GM18508 (cell line): ENCODE measurements around the gene CUEDC1.
"Not testable (repeated sequence)": the region's sequence is repeated elsewhere in the genome, so short reads cannot be mapped to it uniquely, and the experiment has no call there.

Experiments used
- ATAC-seq: cut with Tn5 transposase; IDR thresholded peaks from one replicate; pipeline ENCODE4 v1.9.1; 2021; ENCODE audit warnings: moderate number of reproducible peaks; ENCODE audit not compliant: insufficient read depth, unreplicated experiment

The CUEDC1 gene

GRCh38 chr17:57849163-57849873 is 105.9 kb downstream of the CUEDC1 start:
- ATAC-seq, result no peak

DNA sequence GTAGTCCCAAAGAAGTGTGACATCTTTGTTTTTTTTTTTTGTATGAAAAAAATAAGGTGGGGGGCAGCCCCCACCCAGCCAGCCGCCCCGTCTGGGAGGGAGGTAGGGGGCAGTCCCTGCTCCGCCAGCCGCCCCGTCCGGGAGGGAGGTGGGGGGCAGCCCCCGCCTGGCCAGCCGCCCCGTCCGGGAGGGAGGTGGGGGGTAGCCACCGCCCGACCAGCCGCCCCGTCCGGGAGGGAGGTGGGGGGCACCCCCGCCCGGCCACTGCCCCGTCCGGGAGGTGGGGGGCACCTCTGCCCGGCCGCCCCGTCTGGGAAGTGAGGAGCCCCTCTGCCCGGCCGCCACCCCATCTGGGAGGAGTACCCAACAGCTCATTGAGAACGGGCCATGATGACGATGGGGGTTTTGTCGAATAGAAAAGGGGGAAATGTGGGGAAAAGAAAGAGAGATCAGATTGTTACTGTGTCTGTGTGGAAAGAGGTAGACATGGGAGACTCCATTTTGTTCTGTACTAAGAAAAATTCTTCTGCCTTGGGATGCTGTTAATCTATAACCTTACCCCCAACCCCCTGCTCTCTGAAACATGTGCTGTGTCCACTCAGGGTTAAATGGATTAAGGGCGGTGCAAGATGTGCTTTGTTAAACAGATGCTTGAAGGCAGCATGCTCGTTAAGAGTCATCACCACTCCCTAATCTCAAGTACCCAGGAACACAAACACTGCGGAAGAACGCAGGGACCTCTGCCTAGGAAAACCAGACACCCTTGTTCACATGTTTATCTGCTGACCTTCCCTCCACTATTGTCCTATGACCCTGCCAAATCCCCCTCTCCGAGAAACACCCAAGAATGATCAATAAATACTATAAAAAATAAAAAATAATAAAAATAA is 108.9 kb downstream of the CUEDC1 start:
- ATAC-seq, result not testable (repeated sequence)

DNA sequence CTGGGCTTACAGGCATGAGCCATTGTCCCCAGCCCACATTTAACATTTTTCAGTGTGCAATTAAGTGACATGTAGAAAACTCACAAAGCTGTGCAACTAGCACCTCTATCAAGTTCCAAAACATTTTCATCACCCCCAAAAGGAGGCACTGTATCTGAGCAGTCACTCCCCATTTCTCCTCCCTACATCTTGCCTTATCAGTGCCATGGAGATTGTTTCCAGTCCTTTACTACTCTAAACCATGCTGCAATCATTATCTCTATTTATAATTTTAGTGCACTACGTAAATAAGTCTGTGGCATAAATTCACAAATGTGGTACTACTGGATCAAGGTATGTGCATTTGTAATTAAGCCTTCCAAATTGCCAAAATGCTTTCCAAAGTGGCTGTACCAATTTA is 112.9 kb downstream of the CUEDC1 start:
- no peak for ATAC-seq

DNA sequence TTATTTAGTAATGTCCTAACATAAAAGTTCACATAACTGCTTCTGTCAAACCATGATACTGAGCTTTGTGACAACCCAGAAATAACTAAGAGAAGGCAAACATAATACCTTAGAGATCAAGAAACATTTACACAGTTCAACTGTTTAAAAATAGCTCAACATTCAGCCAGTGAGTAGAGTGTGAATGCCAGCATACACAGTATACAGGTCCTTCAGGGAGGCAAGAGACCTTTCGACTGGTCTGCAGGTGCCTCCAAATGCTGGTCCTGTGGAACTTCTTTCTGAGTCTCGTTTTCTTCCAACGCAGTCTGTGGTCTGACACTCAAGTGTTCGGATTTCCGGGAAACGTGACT is 115.7 kb downstream of the CUEDC1 start:
- no peak for ATAC-seq

- ATAC-seq, result no peak
These were observed 116.2 kb downstream of the CUEDC1 start for GRCh38 chr17:57838857-57839570.

GRCh38 chr17:57838453-57838852 is 116.8 kb downstream of the CUEDC1 start:
- no peak for ATAC-seq

- no peak for ATAC-seq
These were observed 119.8 kb downstream of the CUEDC1 start for GRCh38 chr17:57835333-57835900.

- ATAC-seq, result no peak
These were observed 121.0 kb downstream of the CUEDC1 start for GRCh38 chr17:57834146-57834741.

GRCh38 chr17:57833179-57833939 is 121.9 kb downstream of the CUEDC1 start:
- ATAC-seq, result no peak

DNA sequence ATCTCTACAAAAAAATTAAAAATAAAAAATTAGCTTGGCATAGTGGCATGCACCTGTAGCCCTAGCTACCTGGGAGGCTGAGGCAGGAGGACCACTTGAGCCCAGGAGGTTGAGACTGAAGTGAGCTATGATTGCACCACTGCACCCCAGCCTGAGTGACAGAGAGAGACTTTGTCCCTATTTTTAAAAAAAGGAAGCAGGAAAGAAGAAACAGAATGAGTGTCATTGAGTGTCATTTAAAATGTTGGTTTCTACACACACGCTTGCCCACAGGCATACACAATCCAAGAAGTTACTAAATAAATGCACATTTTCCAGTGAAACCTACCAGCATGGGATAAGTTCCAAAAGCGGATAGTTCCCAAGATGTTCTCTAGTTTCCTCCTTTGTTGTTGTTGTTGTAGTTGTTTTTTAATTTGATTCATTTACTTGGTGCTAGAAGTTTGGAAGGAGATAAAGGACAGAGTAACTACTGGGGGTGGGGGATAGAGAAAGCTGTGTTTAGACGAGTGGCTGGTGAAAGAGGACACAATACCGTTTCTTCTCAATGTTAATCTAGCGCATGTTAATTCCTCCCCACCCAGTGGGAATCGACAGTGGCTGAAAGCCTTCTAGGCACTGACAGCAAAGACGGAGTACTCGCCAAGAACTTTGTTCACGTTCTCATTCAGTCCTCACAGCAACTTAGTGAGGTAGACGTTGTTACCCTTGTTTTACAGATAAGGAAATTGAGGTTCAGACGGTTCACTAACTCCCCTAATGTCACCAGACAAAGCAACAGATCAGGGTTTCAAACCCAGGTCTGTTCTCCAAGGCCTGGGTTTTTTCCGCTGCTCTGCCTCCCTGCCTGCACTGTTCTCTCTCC is 122.7 kb downstream of the CUEDC1 start:
- no peak for ATAC-seq

DNA sequence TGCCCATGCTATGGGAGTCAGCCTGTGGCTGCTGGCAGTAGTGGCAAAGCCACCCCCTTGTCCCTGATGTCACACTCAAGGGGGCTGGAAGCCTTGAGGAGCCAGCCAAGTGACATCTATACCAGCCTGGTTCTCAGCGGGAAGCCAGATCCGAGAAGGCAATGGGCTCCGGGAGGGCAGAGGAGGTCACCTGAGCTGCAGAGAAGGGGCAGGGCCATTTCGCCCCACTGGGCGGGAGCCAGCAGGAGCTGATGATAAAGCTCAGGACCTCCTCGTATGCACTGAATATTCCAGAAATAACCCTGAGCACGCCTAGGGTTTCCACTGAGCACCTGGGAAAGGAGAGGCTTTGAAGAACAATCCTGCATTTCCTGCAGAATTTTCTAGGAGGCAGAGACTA is 124.3 kb downstream of the CUEDC1 start:
- ATAC-seq, result no peak

DNA sequence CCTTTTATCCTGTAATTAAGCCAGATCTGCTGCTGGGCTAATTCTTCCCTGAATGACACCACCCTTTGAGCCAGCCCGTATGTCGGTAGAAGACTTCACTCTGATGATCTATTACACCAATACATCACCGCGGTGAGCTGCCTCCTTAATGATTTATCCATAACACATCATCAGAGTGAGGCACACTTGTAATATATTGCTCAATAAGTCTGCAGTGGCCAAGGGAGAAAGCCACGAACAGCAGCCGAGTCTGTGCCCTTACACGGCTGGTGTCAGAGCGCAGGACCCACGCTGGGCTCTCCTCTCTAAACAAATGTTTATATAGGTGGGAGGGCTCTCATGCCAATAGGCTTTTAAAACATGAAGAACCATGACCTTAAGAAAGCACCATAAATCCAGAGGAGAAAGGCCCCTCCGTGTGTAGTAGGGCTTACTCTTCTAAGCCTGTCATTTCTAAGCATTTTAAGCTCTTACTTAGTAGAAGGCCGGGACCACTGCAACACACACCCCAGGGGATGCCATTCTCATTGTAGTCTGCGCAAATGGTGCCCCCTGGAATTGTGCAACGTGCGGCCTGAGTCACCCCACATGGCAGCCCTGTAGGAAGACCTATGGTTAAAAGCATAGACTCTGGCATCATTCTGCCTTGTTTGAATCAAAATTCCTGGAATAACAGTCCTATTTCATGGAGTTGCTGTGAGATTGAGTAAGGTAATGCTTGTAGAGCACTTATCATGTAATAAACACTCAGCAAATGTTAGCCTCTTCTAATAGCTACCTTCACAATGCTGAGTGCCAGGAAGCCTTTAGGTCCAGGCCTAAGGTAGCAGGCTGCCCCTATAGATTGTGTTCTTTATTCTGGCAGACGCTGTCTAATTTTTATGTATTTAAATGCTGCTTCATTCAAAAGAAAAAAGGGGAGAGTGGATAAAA is 131.5 kb downstream of the CUEDC1 start:
- no peak for ATAC-seq

- ATAC-seq, result no peak
These were observed 135.3 kb downstream of the CUEDC1 start for GRCh38 chr17:57819867-57820266.

DNA sequence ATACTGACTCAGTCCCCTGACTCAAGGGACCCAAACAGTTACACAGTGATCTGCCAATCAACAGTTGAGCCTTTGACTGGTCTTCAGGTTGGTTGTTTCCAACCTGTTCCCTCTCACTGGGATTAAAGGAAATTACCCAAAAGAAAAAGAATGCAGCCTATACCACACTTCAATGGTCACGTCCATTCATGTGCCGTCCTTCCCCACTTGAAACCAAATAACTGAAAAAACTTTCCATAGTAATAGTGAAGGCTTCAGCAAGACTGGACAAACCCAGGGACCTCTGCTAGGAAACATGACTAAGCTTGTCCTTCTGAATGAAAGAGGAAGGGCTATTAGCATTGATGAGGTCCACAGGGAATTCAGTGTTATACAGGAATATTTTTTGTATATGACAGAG is 135.9 kb downstream of the CUEDC1 start:
- ATAC-seq, result no peak

- ATAC-seq, result no peak
These were observed 137.1 kb downstream of the CUEDC1 start for GRCh38 chr17:57818066-57818465.

DNA sequence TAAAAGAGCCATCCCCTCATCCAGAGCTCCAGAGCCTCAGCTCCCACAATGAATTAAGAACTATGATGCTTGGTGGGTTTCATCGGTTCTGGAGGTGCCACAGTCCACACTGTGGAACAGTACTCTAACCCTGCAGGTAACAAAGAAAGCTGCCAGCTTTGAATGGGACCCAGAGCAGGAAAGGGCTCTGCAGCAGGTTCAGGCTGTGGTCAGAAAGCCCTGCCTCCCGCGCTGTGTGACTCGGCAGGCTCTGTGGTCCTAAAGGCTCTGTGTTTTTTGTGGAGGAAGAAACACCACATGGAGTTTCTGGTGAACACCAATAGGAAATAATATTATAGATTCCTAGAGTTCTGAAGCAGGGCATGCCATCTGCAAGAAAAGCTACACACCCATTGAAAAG is 137.9 kb downstream of the CUEDC1 start:
- no peak for ATAC-seq

- no peak for ATAC-seq
These were observed 140.8 kb downstream of the CUEDC1 start for GRCh38 chr17:57814421-57814820.
